GM12875 (cell line): ENCODE measurements around the gene FAM3A.

Source experiments
- H3K4me3 ChIP-seq: one replicate; pipeline ENCODE4 v1.5.1; 2011; ENCODE audit warnings: low read depth, low read length, control low read depth
- CTCF ChIP-seq: IDR thresholded peaks from 2 replicates; pipeline ENCODE4 v1.5.1; 2011; ENCODE audit warnings: low read depth, mild to moderate bottlenecking, control low read depth, inconsistent platforms, low read length, moderate library complexity, borderline replicate concordance; ENCODE audit not compliant: insufficient read depth

The FAM3A gene

GRCh38 chrX:154471839-154472684 is 44.0 kb downstream of the FAM3A start:
- H3K4me3 ChIP-seq, result no peak overlapping the region
- TF ChIP-seq CTCF, result no peak

GRCh38 chrX:154470914-154471568 is 45.0 kb downstream of the FAM3A start:
- no peak overlapping the region for H3K4me3 ChIP-seq
- TF ChIP-seq CTCF, result no peak

- no peak overlapping the region for H3K4me3 ChIP-seq
- TF ChIP-seq CTCF, result no peak
Measured at GRCh38 chrX:154470434-154470833, 45.6 kb downstream of the FAM3A start.

- H3K4me3 ChIP-seq, result no peak overlapping the region
- no peak for TF ChIP-seq CTCF
Measured at GRCh38 chrX:154469880-154470279, 46.2 kb downstream of the FAM3A start.

GRCh38 chrX:154469114-154469513 is 46.9 kb downstream of the FAM3A start:
- TF ChIP-seq CTCF, result no peak
- no peak overlapping the region for H3K4me3 ChIP-seq

- H3K4me3 ChIP-seq, result no peak overlapping the region
- no peak for TF ChIP-seq CTCF
Measured at GRCh38 chrX:154468217-154468616, 47.8 kb downstream of the FAM3A start.

GRCh38 chrX:154467556-154467955 is 48.5 kb downstream of the FAM3A start:
- H3K4me3 ChIP-seq, result no peak overlapping the region
- TF ChIP-seq CTCF, result no peak
